ENCODE measurements around the gene HASPIN.

Gene HASPIN

GRCh38 chr17:3735515-3735914 is 11.8 kb downstream of the HASPIN start:
- DNase-seq (ENCODE audit: low read depth in 2 of 2): no peak

- DNase-seq (ENCODE audit: low read depth in 2 of 2): peak; percentile 75 to 78
Measured at GRCh38 chr17:3738562-3739295, 15.0 kb downstream of the HASPIN start.

- no peak for DNase-seq (ENCODE audit: low read depth in 2 of 2)
Measured at GRCh38 chr17:3739422-3740124, 15.9 kb downstream of the HASPIN start.

GRCh38 chr17:3740611-3741073 is 16.9 kb downstream of the HASPIN start:
- DNase-seq (ENCODE audit: low read depth in 2 of 2): no peak

- no peak for DNase-seq (ENCODE audit: low read depth in 2 of 2)
Measured at GRCh38 chr17:3744014-3744413, 20.3 kb downstream of the HASPIN start.

GRCh38 chr17:3745071-3745470 is 21.4 kb downstream of the HASPIN start:
- DNase-seq (ENCODE audit: low read depth in 2 of 2): no peak

- DNase-seq (ENCODE audit: low read depth in 2 of 2): no peak
Measured at GRCh38 chr17:3747805-3748204, 24.1 kb downstream of the HASPIN start.

GRCh38 chr17:3748576-3748975 is 24.9 kb downstream of the HASPIN start:
- no peak for DNase-seq (ENCODE audit: low read depth in 2 of 2)

- no peak for DNase-seq (ENCODE audit: low read depth in 2 of 2)
Measured at GRCh38 chr17:3750296-3750695, 26.6 kb downstream of the HASPIN start.

GRCh38 chr17:3750926-3751325 is 27.2 kb downstream of the HASPIN start:
- peak; percentile 34 to 38 for DNase-seq (ENCODE audit: low read depth in 2 of 2)

- DNase-seq (ENCODE audit: low read depth in 2 of 2): no peak
Measured at GRCh38 chr17:3751836-3752235, 28.1 kb downstream of the HASPIN start.

GRCh38 chr17:3753624-3754023 is 29.9 kb downstream of the HASPIN start:
- DNase-seq (ENCODE audit: low read depth in 2 of 2): no peak

- DNase-seq (ENCODE audit: low read depth in 2 of 2): no peak
Measured at GRCh38 chr17:3754066-3754457, 30.4 kb downstream of the HASPIN start.

GRCh38 chr17:3754458-3755334 is 31.0 kb downstream of the HASPIN start:
- peak; percentile 39 to 61 for DNase-seq (ENCODE audit: low read depth in 2 of 2)

GRCh38 chr17:3755335-3756030 is 31.8 kb downstream of the HASPIN start:
- no peak for DNase-seq (ENCODE audit: low read depth in 2 of 2)

- DNase-seq (ENCODE audit: low read depth in 2 of 2): no peak
Measured at GRCh38 chr17:3759597-3760216, 36.0 kb downstream of the HASPIN start.

GRCh38 chr17:3761036-3761917 is 37.6 kb downstream of the HASPIN start:
- DNase-seq (ENCODE audit: low read depth in 2 of 2): no peak

- no peak for DNase-seq (ENCODE audit: low read depth in 2 of 2)
Measured at GRCh38 chr17:3761918-3762380, 38.2 kb downstream of the HASPIN start.

- DNase-seq (ENCODE audit: low read depth in 2 of 2): peak; percentile 17 to 35
Measured at GRCh38 chr17:3762922-3763776, 39.4 kb downstream of the HASPIN start.

All from stimulated activated CD8-positive, alpha-beta memory T cell treated with anti-CD3 and anti-CD28 coated beads, Interleukin-7, amount 100 ng/mL, for 4 hours (primary cell).